ENCODE data around the gene DAAM1. TPM values are rescaled to one million over a fixed set of nuclear protein-coding genes. Genes with fewer than 3 reads are reported as not detected.

Gene DAAM1
- total RNA-seq, 1 donor from 2014 or later = 16.5 TPM

DNA sequence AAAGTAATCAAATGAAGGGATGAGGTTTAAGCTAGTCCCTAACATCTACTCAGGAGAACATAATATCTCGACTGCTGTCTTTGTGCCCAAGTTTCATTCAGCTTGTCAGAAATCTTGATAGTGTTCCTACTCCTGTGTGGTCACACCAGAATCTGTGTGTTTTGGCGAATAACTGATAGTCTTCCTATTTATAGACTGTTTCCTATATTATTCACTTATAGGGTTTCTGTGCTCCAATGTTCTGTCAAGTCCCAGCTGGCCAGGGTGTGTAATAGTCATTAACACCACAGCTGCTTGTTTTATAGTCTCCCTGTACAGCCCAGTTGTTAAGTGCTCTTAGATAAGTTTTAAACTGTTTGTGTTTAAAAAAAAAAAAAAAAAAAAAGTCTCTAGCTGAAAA is 230.8 kb downstream of the DAAM1 start:
- Histone ChIP-seq H3K27me3 (ENCODE audit: control insufficient read depth, insufficient read depth, low read length) (no peaks in the 10 kb centered on the region), H3K36me3 (ENCODE audit: control insufficient read depth, insufficient read depth, low read length) (no peaks in the 10 kb centered on the region), H3K4me3 (ENCODE audit: low read depth, low read length) (no peak overlapping the region)
- TF ChIP-seq, protein P1, sequence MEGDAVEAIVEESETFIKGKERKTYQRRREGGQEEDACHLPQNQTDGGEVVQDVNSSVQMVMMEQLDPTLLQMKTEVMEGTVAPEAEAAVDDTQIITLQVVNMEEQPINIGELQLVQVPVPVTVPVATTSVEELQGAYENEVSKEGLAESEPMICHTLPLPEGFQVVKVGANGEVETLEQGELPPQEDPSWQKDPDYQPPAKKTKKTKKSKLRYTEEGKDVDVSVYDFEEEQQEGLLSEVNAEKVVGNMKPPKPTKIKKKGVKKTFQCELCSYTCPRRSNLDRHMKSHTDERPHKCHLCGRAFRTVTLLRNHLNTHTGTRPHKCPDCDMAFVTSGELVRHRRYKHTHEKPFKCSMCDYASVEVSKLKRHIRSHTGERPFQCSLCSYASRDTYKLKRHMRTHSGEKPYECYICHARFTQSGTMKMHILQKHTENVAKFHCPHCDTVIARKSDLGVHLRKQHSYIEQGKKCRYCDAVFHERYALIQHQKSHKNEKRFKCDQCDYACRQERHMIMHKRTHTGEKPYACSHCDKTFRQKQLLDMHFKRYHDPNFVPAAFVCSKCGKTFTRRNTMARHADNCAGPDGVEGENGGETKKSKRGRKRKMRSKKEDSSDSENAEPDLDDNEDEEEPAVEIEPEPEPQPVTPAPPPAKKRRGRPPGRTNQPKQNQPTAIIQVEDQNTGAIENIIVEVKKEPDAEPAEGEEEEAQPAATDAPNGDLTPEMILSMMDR (IDR thresholded peaks at IDR 0.05; ENCODE audit: insufficient read depth, low read length, poor library complexity, severe bottlenecking) = no peak
- no peak for DNase-seq (ENCODE audit: low read depth)

All from kidney epithelial cell (primary cell).